GM18498 (cell line): ENCODE measurements around the gene KSR1.
"Not testable (repeated sequence)": the region's sequence is repeated elsewhere in the genome, so short reads cannot be mapped to it uniquely, and the experiment has no call there.

Experiments
- ATAC-seq: cut with Tn5 transposase; IDR thresholded peaks from one replicate; pipeline ENCODE4 v1.9.1; 2021; ENCODE audit warnings: mild to moderate bottlenecking, moderate library complexity; ENCODE audit not compliant: unreplicated experiment

Gene KSR1

GRCh38 chr17:27491713-27492190 is 35.5 kb downstream of the KSR1 start:
- no peak for ATAC-seq

GRCh38 chr17:27492470-27492869 is 36.2 kb downstream of the KSR1 start:
- ATAC-seq = no peak

GRCh38 chr17:27493088-27493487 is 36.8 kb downstream of the KSR1 start:
- no peak for ATAC-seq

- ATAC-seq = no peak
Measured at GRCh38 chr17:27494192-27495091, 38.2 kb downstream of the KSR1 start.

- ATAC-seq = no peak
Measured at GRCh38 chr17:27495460-27495859, 39.2 kb downstream of the KSR1 start.

- no peak for ATAC-seq
Measured at GRCh38 chr17:27496005-27496404, 39.8 kb downstream of the KSR1 start.

GRCh38 chr17:27496437-27496943 is 40.2 kb downstream of the KSR1 start:
- ATAC-seq = no peak

- ATAC-seq = no peak
Measured at GRCh38 chr17:27496971-27497370, 40.7 kb downstream of the KSR1 start.

- ATAC-seq = no peak
Measured at GRCh38 chr17:27497696-27498095, 41.4 kb downstream of the KSR1 start.

- no peak for ATAC-seq
Measured at GRCh38 chr17:27498615-27499309, 42.5 kb downstream of the KSR1 start.

GRCh38 chr17:27499451-27500265 is 43.4 kb downstream of the KSR1 start:
- no peak for ATAC-seq

GRCh38 chr17:27501338-27501737 is 45.1 kb downstream of the KSR1 start:
- ATAC-seq = not testable (repeated sequence)

- no peak for ATAC-seq
Measured at GRCh38 chr17:27502526-27503324, 46.5 kb downstream of the KSR1 start.

GRCh38 chr17:27503611-27504010 is 47.4 kb downstream of the KSR1 start:
- no peak for ATAC-seq

GRCh38 chr17:27504188-27504995 is 48.1 kb downstream of the KSR1 start:
- ATAC-seq = no peak

- ATAC-seq = peak; percentile 58
Measured at GRCh38 chr17:27506348-27507218, 50.3 kb downstream of the KSR1 start.

- no peak for ATAC-seq
Measured at GRCh38 chr17:27511168-27511883, 55.1 kb downstream of the KSR1 start.

- ATAC-seq = no peak
Measured at GRCh38 chr17:27512031-27512430, 55.8 kb downstream of the KSR1 start.
